Mucosa of descending colon (tissue), 3 donors: Measurements from ENCODE around the gene PCDH9. TPM values are rescaled to one million over a fixed set of nuclear protein-coding genes. Genes with fewer than 3 reads are reported as not detected.

Experiments
- ATAC-seq: fragments of 200-7000 bp; cut with Tn5 transposase; one replicate; pipeline ENCODE4 v1.9.1; 2020; ENCODE audit warnings: mild to moderate bottlenecking, moderate library complexity
- DNase-seq, 3 donors: peaks; one replicate each; pipeline ENCODE4 v3.0.0-alpha.2; 2020
- H3K36me3 ChIP-seq: fragments of 200-600 bp; one replicate; pipeline ENCODE4 v1.8.0; 2021; ENCODE audit warnings: low read depth, mild to moderate bottlenecking
- H3K4me1 ChIP-seq: fragments of 200-600 bp; one replicate; pipeline ENCODE4 v1.8.0; 2021; ENCODE audit warnings: low read depth, mild to moderate bottlenecking
- H3K4me3 ChIP-seq: fragments of 200-600 bp; one replicate; pipeline ENCODE4 v1.8.0; 2021; ENCODE audit warnings: mild to moderate bottlenecking
- H3K9me3 ChIP-seq: fragments of 200-600 bp; one replicate; pipeline ENCODE4 v1.8.0; 2021; ENCODE audit warnings: mild to moderate bottlenecking
- CTCF ChIP-seq: fragments of 200-600 bp; IDR thresholded peaks from one replicate; pipeline ENCODE4 v1.8.0; 2022; ENCODE audit warnings: antibody characterized with exemption, mild to moderate bottlenecking
- intact Hi-C, 2 donors: fragments of 100-400 bp; cut with DNase I in 1 of 2; cut with micrococcal nuclease in 1 of 2; formaldehyde crosslinking; loops; one replicate each; pipeline versions ENCODE4 v1.11.0 to v1.11.1; 2022; cut with DNase I, micrococcal nuclease
- total RNA-seq, 3 donors: library from RNA; stranded (reverse); fragmentation: NEBNext Ultra II Directional in 2 of 3; extraction: Animal tissue kit (Norgen Biotek cat#: 25700) in 2 of 3; gene quantifications; one replicate each; pipeline versions ENCODE4 v1.2.1 to v1.2.4, GENCODE V29; 2021 to 2023
- donor health status: DM: no; HTN: no; CAD: no; lungs with moderate emphysema.
- donor health status: DM: no; HTN: no; CAD: no.
- donor health status: DM: no; HTN: yes; CAD: no.

Gene PCDH9
- total RNA-seq, 3 donors from 2014 or later = 0.58 to 5.0 (median 0.80) TPM

- Histone ChIP-seq H3K36me3 (no peaks in the 10 kb centered on the region), H3K9me3 (no peaks in the 10 kb centered on the region), H3K4me1 (no peaks in the 10 kb centered on the region), H3K4me3 (no peak overlapping the region)
- intact Hi-C loops = no loop called here
- TF ChIP-seq CTCF = no peak
- DNase-seq = no peak
- no peak for ATAC-seq
Observed at GRCh38 chr13:66803808-66804456, 426.2 kb downstream of the PCDH9 start.

- Histone ChIP-seq H3K9me3 (no peaks in the 10 kb centered on the region), H3K36me3 (no peaks in the 10 kb centered on the region), H3K4me1 (no peaks in the 10 kb centered on the region), H3K4me3 (no peak overlapping the region)
- ATAC-seq (no peak), DNase-seq (no peak)
- intact Hi-C loops = no loop called here
- TF ChIP-seq CTCF = no peak
Observed at GRCh38 chr13:66803013-66803807, 426.9 kb downstream of the PCDH9 start.

- intact Hi-C loops = no loop called here
- Histone ChIP-seq H3K9me3 (no peaks in the 10 kb centered on the region), H3K4me1 (no peaks in the 10 kb centered on the region), H3K4me3 (no peak overlapping the region), H3K36me3 (no peaks in the 10 kb centered on the region)
- ATAC-seq (no peak), DNase-seq (no peak)
- no peak for TF ChIP-seq CTCF
Observed at GRCh38 chr13:66795636-66796035, 434.5 kb downstream of the PCDH9 start.

- Histone ChIP-seq H3K9me3 (no peaks in the 10 kb centered on the region), H3K36me3 (no peaks in the 10 kb centered on the region), H3K4me3 (no peak overlapping the region), H3K4me1 (no peaks in the 10 kb centered on the region)
- intact Hi-C loops = no loop called here
- ATAC-seq = peak; percentile 70
- peak in 1 of 3 donors; percentile 45 for DNase-seq
- no peak for TF ChIP-seq CTCF
Observed at GRCh38 chr13:66794340-66795031, 435.6 kb downstream of the PCDH9 start.

GRCh38 chr13:66790861-66791260 lies 439.3 kb downstream of the PCDH9 start:
- ATAC-seq = no peak
- no peaks in the 10 kb centered on the region for H3K4me1 ChIP-seq
- no peak for TF ChIP-seq CTCF
- H3K36me3 ChIP-seq = no peaks in the 10 kb centered on the region
- intact Hi-C loops = no loop called here
- H3K4me3 ChIP-seq = no peak overlapping the region
- DNase-seq = no peak
- no peaks in the 10 kb centered on the region for H3K9me3 ChIP-seq
